Measurements from ENCODE around the gene ATP6V0A4.

DNA sequence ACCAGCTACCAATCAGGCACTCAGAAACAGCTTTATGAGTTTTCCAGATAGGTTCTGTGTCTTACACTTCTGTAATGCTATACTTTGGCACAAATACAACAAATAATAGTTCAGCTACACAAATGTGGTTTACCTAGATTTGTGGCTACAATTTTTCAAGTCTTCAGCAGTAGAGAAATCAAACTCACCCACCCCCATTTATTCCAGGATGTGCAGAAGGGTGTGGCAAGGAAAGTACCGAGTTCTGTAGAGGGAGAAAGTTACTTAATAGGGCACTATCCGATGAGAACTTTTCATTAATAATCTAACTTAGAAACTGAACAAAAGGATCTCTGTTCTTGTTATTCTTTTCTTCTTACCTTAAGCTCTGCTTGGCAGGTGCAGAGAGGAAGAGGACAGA is 30.3 kb upstream of the ATP6V0A4 start:
- TF ChIP-seq CTCF (IDR thresholded peaks at IDR 0.05), result no peak
- no peak for TF ChIP-seq POLR2A (IDR thresholded peaks at IDR 0.05; ENCODE audit: low read depth)

All from esophagus muscularis mucosa (tissue), 3 donors.